MCF 10A (cell line): ENCODE measurements around the gene NQO1. TPM values are rescaled to one million over a fixed set of nuclear protein-coding genes. Genes with fewer than 3 reads are reported as not detected.
A peak's percentile ranks its signal among the peaks of the same experiment; 100 is the strongest.

Source experiments
- BruUV-seq: library from RNA; stranded (reverse); fragments of 400-500 nt; replicated peaks from 2 replicates; lab custom pipeline; 2021; lab: Mats Ljungman, UMichigan
- CTCF ChIA-PET: fragments of 300-600 bp; sonication (Branson Sonifier 250); formaldehyde crosslinking; extraction: SDS; loops from one replicate; lab custom pipeline; 2021; ENCODE audit warnings: antibody characterized with exemption, inconsistent platforms; lab: Yijun Ruan, JAX
- POLR2A ChIA-PET: fragments of 300-600, 350-650 bp; sonication (Branson Sonifier 250); formaldehyde crosslinking; extraction: SDS; loops from one replicate; lab custom pipeline; 2020; ENCODE audit warnings: antibody characterized with exemption, inconsistent platforms; lab: Yijun Ruan, JAX
- DNase-seq: peaks from one replicate; pipeline ENCODE4 v3.0.0-alpha.2; 2018; ENCODE audit not compliant: unreplicated experiment
- H3K27ac Mint-ChIP-seq: one replicate; pipeline ENCODE4 v1.8.0; 2022; ENCODE audit warnings: mild to moderate bottlenecking, low read depth, mixed read lengths; ENCODE audit not compliant: unreplicated experiment
- H3K27me3 Mint-ChIP-seq: one replicate; pipeline ENCODE4 v1.8.0; 2022; ENCODE audit warnings: mixed read lengths; ENCODE audit not compliant: insufficient read depth, unreplicated experiment
- H3K36me3 Mint-ChIP-seq: one replicate; pipeline ENCODE4 v1.8.0; 2022; ENCODE audit warnings: mild to moderate bottlenecking, moderate library complexity, mixed read lengths; ENCODE audit not compliant: insufficient read depth, unreplicated experiment
- H3K4me1 Mint-ChIP-seq: one replicate; pipeline ENCODE4 v1.8.0; 2022; ENCODE audit warnings: mixed read lengths; ENCODE audit not compliant: insufficient read depth, unreplicated experiment
- H3K4me3 Mint-ChIP-seq: one replicate; pipeline ENCODE4 v1.8.0; 2022; ENCODE audit warnings: mild to moderate bottlenecking, moderate library complexity, mixed read lengths; ENCODE audit not compliant: unreplicated experiment
- H3K9me3 Mint-ChIP-seq: one replicate; pipeline ENCODE4 v1.8.0; 2022; ENCODE audit warnings: mixed read lengths; ENCODE audit not compliant: unreplicated experiment
- CTCF ChIP-seq: fragments of 200-600 bp; IDR thresholded peaks from one replicate; pipeline ENCODE4 v1.8.0; 2022; ENCODE audit warnings: antibody characterized with exemption, mild to moderate bottlenecking; ENCODE audit not compliant: unreplicated experiment
- intact Hi-C: fragments of 100-400 bp; cut with micrococcal nuclease; formaldehyde crosslinking; loops from 2 replicates; pipeline ENCODE4 v1.14.1; 2022
- total RNA-seq: library from RNA; stranded (reverse); gene quantifications from 2 replicates; pipeline ENCODE4 v1.2.3, GENCODE V29; 2022

NQO1 gene
- total RNA-seq, 1 experiment from 2014 or later: 140 TPM

DNA sequence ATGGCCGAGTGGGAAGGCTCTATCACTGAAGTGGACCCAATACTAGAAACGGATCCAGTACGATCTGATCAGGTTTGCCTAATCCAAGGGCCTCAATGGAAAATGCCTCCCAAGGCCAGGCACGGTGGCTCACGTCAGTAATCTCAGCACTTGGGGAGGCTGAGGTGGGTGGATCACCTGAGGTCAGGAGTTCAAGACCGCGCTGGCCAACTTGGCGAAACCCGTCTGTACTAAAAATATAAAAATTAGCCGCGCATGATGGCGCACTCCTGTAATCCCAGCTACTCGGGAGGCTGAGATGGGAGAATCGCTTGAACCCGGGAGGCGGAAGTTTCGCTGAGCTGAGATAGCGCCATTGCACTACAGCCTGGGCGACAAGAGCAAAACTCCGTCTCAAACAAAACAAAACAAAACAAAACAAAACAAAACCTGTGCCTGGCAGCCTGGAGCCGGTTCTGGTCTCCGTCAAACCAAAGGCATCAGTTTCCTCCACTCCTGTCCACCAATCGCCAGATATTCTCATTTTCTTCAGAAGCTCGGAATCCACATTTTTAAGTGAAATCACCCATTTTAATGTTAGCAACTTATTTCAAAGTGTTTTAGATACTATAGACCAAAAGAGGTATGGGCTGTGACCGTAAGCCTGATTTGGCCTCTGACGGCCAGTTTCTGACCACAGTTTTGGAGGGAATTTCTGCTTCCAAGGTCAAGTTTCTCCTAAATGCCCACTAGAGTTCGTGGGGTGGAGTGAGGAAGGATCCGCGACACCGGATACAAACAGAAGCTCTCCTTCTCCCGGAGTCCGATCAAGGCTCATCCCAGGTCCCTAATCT is 664 bp downstream of the NQO1 start:
- no peaks in the 10 kb centered on the region for H3K27me3 Mint-ChIP-seq
- CTCF ChIA-PET: interaction anchor here (0.6 to 10.4 kb wide), 8 partner anchors 13 to 209 kb away, joined by 3 to 87 read pairs (median 5); partner anchors contain the start of gene NOB1
- intact Hi-C loops: loop anchor here (1.0 kb wide), 2 partner anchors 14 to 29 kb away; partner anchors contain the start of gene NOB1
- BruUV-seq: TSS peak; percentile 65
- peaks cover 25% of the 10 kb centered on the region for H3K36me3 Mint-ChIP-seq
- no peaks in the 10 kb centered on the region for H3K9me3 Mint-ChIP-seq
- peak overlapping the region; percentile 93 for H3K27ac Mint-ChIP-seq
- POLR2A ChIA-PET: interaction anchor here (0.6 to 6.3 kb wide), 21 partner anchors 9 to 1885 kb away, joined by 3 to 138 read pairs (median 4); partner anchors contain the start of genes CYB5B, NOB1, TERF2 and WWP2
- TF ChIP-seq CTCF: no peak
- peaks cover 17% of the 10 kb centered on the region for H3K4me1 Mint-ChIP-seq
- peak overlapping the region; percentile 90 for H3K4me3 Mint-ChIP-seq
- DNase-seq: no peak

GRCh38 chr16:69724981-69725479 is 1.3 kb downstream of the NQO1 start:
- ChIA-PET CTCF (interaction anchor here (0.6 to 10.4 kb wide), 6 partner anchors 12 to 210 kb away, joined by 3 to 87 read pairs (median 8); partner anchors contain the start of gene NOB1), POLR2A (interaction anchor here (0.6 to 6.3 kb wide), 11 partner anchors 9 to 1885 kb away, joined by 3 to 138 read pairs (median 18); partner anchors contain the start of genes NOB1 and WWP2)
- no TSS peak for BruUV-seq

GRCh38 chr16:69724414-69724873 is 1.9 kb downstream of the NQO1 start:
- no peak for TF ChIP-seq CTCF
- Mint-ChIP-seq H3K4me1 (peaks cover 17% of the 10 kb centered on the region), H3K27ac (peak overlapping the region; percentile 93), H3K27me3 (no peaks in the 10 kb centered on the region), H3K9me3 (no peaks in the 10 kb centered on the region), H3K4me3 (peak overlapping the region; percentile 90), H3K36me3 (peaks cover 25% of the 10 kb centered on the region)
- BruUV-seq: no TSS peak
- ChIA-PET CTCF (interaction anchor here (0.6 to 10.4 kb wide), 7 partner anchors 12 to 204 kb away, joined by 4 to 87 read pairs (median 10); partner anchors contain the start of gene NOB1), POLR2A (interaction anchor here (1.1 to 6.3 kb wide), 7 partner anchors 8 to 46 kb away, joined by 3 to 138 read pairs (median 19); partner anchors contain the start of gene NOB1)
- intact Hi-C loops: no loop called here
- DNase-seq: no peak

More at GRCh38 chr16:69724981-69725479, 1.3 kb downstream of the NQO1 start:
- peak overlapping the region; percentile 90 for H3K4me3 Mint-ChIP-seq
- intact Hi-C loops: no loop called here
- no peaks in the 10 kb centered on the region for H3K27me3 Mint-ChIP-seq
- H3K36me3 Mint-ChIP-seq: peaks cover 25% of the 10 kb centered on the region
- peak; percentile 36 for DNase-seq
- peaks cover 17% of the 10 kb centered on the region for H3K4me1 Mint-ChIP-seq
- no peak for TF ChIP-seq CTCF
- H3K9me3 Mint-ChIP-seq: no peaks in the 10 kb centered on the region
- H3K27ac Mint-ChIP-seq: peak overlapping the region; percentile 93
